Adrenal gland (tissue), 12 donors: ENCODE measurements around the gene MCTP1. TPM values are rescaled to one million over a fixed set of nuclear protein-coding genes. Genes with fewer than 3 reads are reported as not detected.

ENCODE experiments used
- DNase-seq, 7 donors: peaks; one replicate each; pipeline ENCODE4 v3.0.0-alpha.2; 2019 to 2020
- H3K27ac ChIP-seq, 5 donors: fragments of 200-600 bp; sonication (generic) in 4 of 5; 1 replicate in 3 of 5; 2 replicates in 2 of 5; pipeline versions ENCODE4 v1.5.1 to v1.8.0; 2016 to 2020; ENCODE audit warnings: mild to moderate bottlenecking in 1 of 5
- H3K27me3 ChIP-seq: fragments of 200-600 bp; 2 replicates; pipeline ENCODE4 v1.8.0; 2021
- H3K36me3 ChIP-seq, 2 donors: fragments of 200-600 bp; replicated peaks in 1 of 2; 1 replicate in 1 of 2; 2 replicates in 1 of 2; pipeline versions ENCODE4 v1.5.1 to v1.8.0; 2018 to 2022
- H3K4me1 ChIP-seq, 2 donors: fragments of 200-600 bp; replicated peaks in 1 of 2; 1 replicate in 1 of 2; 2 replicates in 1 of 2; pipeline versions ENCODE4 v1.5.1 to v1.8.0; 2018 to 2021
- H3K4me3 ChIP-seq, 4 donors: fragments of 200-600 bp; sonication (generic) in 3 of 4; one replicate each; pipeline ENCODE4 v1.5.1; 2016 to 2018
- H3K9me3 ChIP-seq, 3 donors: fragments of 200-600 bp; sonication (generic) in 1 of 3; replicated peaks in 1 of 3; 1 replicate in 2 of 3; 2 replicates in 1 of 3; pipeline versions ENCODE4 v1.5.1 to v1.8.0; 2016 to 2021
- CTCF ChIP-seq, 6 experiments: fragments of 450-650 bp in 4 of 6; fragments of 200-600 bp in 2 of 6; sonication (generic) in 1 of 6; IDR thresholded peaks; 1 replicate in 5 of 6; 2 replicates in 1 of 6; pipeline versions ENCODE4 v1.5.1 to v1.8.0; 2016 to 2021; ENCODE audit warnings: antibody characterized with exemption in 6 of 6, mild to moderate bottlenecking in 2 of 6, moderate library complexity in 1 of 6
- POLR2A ChIP-seq, 2 donors: fragments of 450-650 bp; IDR thresholded peaks; one replicate each; pipeline ENCODE4 v1.6.1; 2017; ENCODE audit warnings: antibody characterized with exemption in 2 of 2, mild to moderate bottlenecking in 2 of 2, moderate library complexity in 1 of 2
- WGBS, 4 donors: extraction: QIAGEN DNeasy Blood & Tissue Kit in 2 of 4; methylation state at CpG; one replicate each; pipeline versions ENCODE4 v1.1.5 to v1.1.7; 2013 to 2017; 5-methylcytosine and 5-hydroxymethylcytosine counted together
- intact Hi-C, 2 donors: fragments of 100-400 bp; cut with DNase I; formaldehyde crosslinking; loops; one replicate each; pipeline versions ENCODE4 v1.14.1 to v1.15.0; 2022 to 2023
- polyA plus RNA-seq, 3 donors: library from polyadenylated mRNA; stranded (reverse); fragments of 200-250 nt in 2 of 3; fragments of 350-450 nt in 1 of 3; fragmentation: Illumina TruSeq in 1 of 3; extraction: RNeasy Lipid Tissue Mini Kit (QIAGEN cat#74804) in 1 of 3; gene quantifications; one replicate each; pipeline ENCODE4 v1.2.3, GENCODE V29; 2013 to 2014
- total RNA-seq, 9 donors: library from RNA; depleted of rRNA in 4 of 9; stranded (reverse); fragments of >200 nt in 4 of 9; fragments of 120-200 nt in 1 of 9; fragmentation: NEBNext Ultra II Directional in 1 of 9; extraction: Animal tissue kit (Norgen Biotek cat#: 25700) in 1 of 9; gene quantifications; one replicate each; pipeline versions ENCODE4 v1.1.0 to v1.2.4, GENCODE V29; 2013 to 2023
- donor health status: healthy with polysubstance abuse.
- donor health status: Bipolar disorder and iron deficiency.
- donor health status: DM: yes; HTN: yes; CAD: no.
- donor health status: DM: no; HTN: no; CAD: no.
- donor health status: DM: no; HTN: no; CAD: no.
- donor health status: DM: yes; HTN: yes; CAD: no.

MCTP1 gene
- total and polyA plus RNA-seq, 12 donors, result 1.2 to 20.1 (median 5.1) TPM

- no peaks in the 10 kb centered on the region for H3K36me3 ChIP-seq
- H3K4me1 ChIP-seq, result no peaks in the 10 kb centered on the region
- intact Hi-C loops, result no loop called here
- no peaks in the 10 kb centered on the region for H3K9me3 ChIP-seq
- H3K27me3 ChIP-seq, result no peaks in the 10 kb centered on the region
- H3K27ac ChIP-seq, result no peak overlapping the region
- DNase-seq, result no peak
- no peak overlapping the region for H3K4me3 ChIP-seq
- TF ChIP-seq CTCF (IDR thresholded peaks at IDR 0.05) (no peak), POLR2A (IDR thresholded peaks at IDR 0.05) (no peak)
Measured at GRCh38 chr5:95162231-95162992, 122.5 kb downstream of the MCTP1 start.

GRCh38 chr5:95159603-95160002 is 125.3 kb downstream of the MCTP1 start:
- Histone ChIP-seq H3K27me3 (no peaks in the 10 kb centered on the region), H3K4me1 (no peaks in the 10 kb centered on the region), H3K27ac (no peak overlapping the region), H3K9me3 (no peaks in the 10 kb centered on the region), H3K4me3 (no peak overlapping the region), H3K36me3 (no peaks in the 10 kb centered on the region)
- intact Hi-C loops, result no loop called here
- TF ChIP-seq POLR2A (IDR thresholded peaks at IDR 0.05) (no peak), CTCF (IDR thresholded peaks at IDR 0.05) (no peak)
- DNase-seq, result no peak
- 50 to 87% (median 77%) methylated on average over 1 of the region's 1 CpG for WGBS, 4 donors

- WGBS, 4 donors, result 50 to 67% (median 57%) methylated on average over 2 of the region's 2 CpGs
- no peaks in the 10 kb centered on the region for H3K4me1 ChIP-seq
- DNase-seq, result no peak
- no peaks in the 10 kb centered on the region for H3K9me3 ChIP-seq
- TF ChIP-seq CTCF (IDR thresholded peaks at IDR 0.05), result no peak
- TF ChIP-seq POLR2A (IDR thresholded peaks at IDR 0.05), result no peak
- intact Hi-C loops, result no loop called here
- H3K36me3 ChIP-seq, result no peaks in the 10 kb centered on the region
- H3K4me3 ChIP-seq, result no peak overlapping the region
- no peaks in the 10 kb centered on the region for H3K27me3 ChIP-seq
- H3K27ac ChIP-seq, result no peak overlapping the region
Measured at GRCh38 chr5:95155888-95156287, 129.0 kb downstream of the MCTP1 start.

- H3K4me3 ChIP-seq, result no peak overlapping the region
- H3K4me1 ChIP-seq, result no peaks in the 10 kb centered on the region
- H3K36me3 ChIP-seq, result no peaks in the 10 kb centered on the region
- 27 to 42% (median 33%) methylated on average over 2 of the region's 2 CpGs for WGBS, 4 donors
- intact Hi-C loops, result no loop called here
- H3K27me3 ChIP-seq, result no peaks in the 10 kb centered on the region
- no peak for DNase-seq
- no peak for TF ChIP-seq POLR2A (IDR thresholded peaks at IDR 0.05)
- no peak for TF ChIP-seq CTCF (IDR thresholded peaks at IDR 0.05)
- no peak overlapping the region for H3K27ac ChIP-seq
- H3K9me3 ChIP-seq, result no peaks in the 10 kb centered on the region
Measured at GRCh38 chr5:95153511-95153910, 131.4 kb downstream of the MCTP1 start.
